GM21737 (cell line): ENCODE data around the gene NSMF.

Experiments used
- ATAC-seq: cut with Tn5 transposase; IDR thresholded peaks from one replicate; pipeline ENCODE4 v1.9.1; 2021; ENCODE audit warnings: mild to moderate bottlenecking, moderate library complexity; ENCODE audit not compliant: unreplicated experiment

NSMF gene

GRCh38 chr9:137434498-137435380, 24.4 kb downstream of the NSMF start:
- ATAC-seq: no peak

GRCh38 chr9:137433916-137434431, 25.2 kb downstream of the NSMF start:
- ATAC-seq: no peak

GRCh38 chr9:137433349-137433915, 25.7 kb downstream of the NSMF start:
- ATAC-seq: no peak

- ATAC-seq: no peak
Observed at GRCh38 chr9:137432687-137433348, 26.3 kb downstream of the NSMF start.

DNA sequence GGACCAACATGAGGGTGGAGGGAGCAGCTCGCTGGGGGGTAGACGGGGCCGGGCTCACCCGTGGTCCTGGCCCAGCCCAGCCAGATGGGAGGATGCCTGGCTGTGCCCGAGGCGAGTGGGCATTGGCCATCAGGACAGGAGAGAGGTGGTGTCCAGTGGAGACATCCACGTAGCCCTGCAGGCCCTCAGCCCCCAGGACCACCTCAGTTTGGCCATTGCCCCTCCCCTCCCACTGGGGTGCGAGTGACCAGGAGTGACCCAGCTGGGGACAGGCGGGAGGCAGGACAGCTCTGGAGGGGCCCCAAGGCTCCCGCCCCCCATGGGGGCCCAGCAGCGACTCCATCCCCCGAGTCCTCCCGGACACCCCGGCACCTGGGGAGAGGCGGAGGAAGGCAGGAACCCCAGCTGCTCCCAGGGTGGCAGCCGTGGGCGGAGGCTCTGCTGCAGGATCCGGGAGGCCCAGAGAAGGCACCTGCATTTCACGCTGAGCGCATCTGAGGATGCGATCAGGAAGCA, 27.7 kb downstream of the NSMF start:
- ATAC-seq: no peak

- no peak for ATAC-seq
Observed at GRCh38 chr9:137430723-137431415, 28.3 kb downstream of the NSMF start.

DNA sequence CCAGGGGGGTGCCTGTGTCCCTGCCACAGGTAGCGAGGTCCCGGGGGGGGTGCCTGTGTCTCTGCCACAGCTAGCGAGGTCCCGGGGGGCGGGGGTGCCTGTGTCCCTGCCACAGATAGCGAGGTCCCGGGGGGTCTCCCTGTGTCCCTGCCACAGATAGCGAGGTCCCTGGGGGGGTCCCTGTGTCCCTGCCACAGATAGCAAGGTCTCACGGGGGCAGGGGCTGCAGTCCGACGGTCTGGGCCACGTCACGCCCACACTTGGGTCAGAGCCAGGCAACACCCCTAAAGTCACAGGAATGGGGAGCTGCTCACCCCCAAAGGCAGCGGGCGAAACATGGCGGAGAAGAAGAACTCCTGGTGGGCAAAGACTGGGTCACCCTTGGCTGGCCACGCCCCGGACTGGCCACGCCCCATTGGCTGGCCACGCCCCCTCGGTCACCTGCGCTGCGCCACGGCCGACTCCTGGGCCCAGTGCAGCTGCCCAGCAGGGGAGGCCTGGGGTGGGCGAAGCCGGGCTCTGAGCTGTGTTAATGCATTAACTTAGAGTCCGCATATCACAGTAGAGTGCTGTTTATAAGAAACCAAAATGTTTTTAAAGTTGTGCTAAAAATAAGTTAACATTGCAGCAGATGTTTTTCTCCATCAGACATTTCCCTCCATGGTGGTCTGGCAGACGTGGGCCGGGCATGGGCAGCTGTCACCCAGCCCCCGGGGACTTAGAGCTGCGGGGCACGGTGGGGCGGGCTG, 29.0 kb downstream of the NSMF start:
- no peak for ATAC-seq

DNA sequence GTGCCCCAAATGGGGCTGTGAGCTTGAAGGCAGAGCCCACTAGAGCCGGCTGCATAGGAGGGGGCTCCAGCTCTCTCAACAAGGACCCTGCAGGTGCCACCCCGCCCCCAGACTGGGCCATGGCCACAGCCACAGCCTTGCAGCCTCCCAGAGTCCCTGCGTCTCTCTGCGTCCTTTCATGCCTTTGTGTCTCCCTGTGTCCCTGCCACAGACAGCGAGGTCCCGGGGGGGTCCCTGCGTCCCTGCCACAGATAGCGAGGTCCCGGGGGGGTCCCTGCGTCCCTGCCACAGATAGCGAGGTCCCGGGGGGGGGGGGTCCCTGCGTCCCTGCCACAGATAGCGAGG, 29.6 kb downstream of the NSMF start:
- no peak for ATAC-seq

GRCh38 chr9:137428841-137429545, 30.1 kb downstream of the NSMF start:
- no peak for ATAC-seq

- ATAC-seq: no peak
Observed at GRCh38 chr9:137428311-137428630, 30.9 kb downstream of the NSMF start.

DNA sequence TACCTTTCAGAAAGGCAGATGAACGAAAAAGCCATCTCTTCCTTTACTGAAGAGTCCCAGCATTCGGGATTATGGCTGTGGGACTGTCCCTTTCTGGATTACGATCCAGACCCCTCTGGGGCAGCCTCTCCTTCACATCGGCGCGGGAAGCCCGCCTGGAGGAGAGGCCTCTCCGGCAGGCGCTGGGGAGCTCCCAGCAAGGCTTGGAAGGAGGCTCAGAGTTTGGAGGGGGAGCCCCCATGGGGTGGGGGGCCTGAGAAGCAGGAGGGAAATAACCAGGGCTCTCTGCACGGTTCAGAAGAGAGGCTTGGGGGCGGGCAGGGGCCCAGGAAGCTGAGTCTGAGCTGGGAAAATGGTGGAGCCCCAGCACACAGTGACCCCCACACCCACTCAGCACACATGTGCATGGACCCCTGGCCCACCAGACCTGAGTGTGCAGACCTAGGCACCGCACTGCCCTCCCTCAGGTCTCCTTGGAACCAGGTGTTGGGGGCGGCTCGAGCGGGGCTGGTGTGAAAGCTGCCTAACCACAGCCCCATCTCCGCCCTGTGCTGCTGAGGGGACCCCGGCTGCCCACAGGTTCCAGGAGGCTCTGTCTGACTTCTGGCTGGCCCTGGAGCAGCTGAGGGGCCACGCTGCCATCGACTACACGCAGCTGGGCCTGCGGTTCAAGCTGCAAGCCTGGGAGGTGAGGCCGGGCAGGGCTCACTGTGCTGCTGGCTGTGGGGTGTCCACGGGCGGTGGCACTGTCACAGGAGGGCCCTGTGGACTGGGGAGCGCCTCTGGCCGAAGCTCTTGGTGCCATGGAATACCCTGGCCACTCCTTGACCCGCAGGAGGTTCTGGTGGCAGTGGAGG, 31.5 kb downstream of the NSMF start:
- ATAC-seq: no peak

DNA sequence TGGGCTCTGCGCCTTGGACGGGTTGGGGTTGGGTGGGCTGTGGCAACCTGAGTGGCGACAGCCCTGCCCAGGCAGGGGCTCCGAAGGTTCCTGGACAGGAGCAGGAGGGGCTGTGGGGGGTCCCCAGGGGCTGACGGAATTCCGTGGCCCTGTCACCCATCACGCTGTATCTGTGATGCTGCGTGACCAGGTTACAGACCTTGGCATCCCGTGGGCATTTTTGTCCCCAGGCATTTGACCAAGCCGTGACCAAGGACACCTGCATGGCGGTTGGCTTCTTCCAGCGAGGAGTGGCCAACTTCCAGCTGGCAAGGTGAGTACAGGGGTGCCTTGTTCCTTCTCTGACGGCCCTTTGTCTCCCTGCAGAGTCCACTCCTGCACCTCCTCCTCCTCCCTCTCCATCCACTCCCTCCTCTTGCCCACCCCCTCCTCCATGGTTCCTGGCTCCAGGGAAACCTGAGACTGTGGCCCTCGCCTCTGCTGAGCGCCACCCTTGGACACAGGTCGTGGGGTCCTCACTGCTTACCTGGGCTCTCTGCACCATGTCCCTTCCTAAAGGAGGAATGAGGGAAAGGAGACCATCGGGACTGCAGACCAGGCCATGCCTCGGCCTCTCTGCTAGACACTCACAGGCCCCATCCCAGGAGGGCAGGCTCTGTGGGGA, 33.0 kb downstream of the NSMF start:
- no peak for ATAC-seq

- peak; percentile 9 for ATAC-seq
Observed at GRCh38 chr9:137423514-137424291, 35.4 kb downstream of the NSMF start.

GRCh38 chr9:137422604-137423513, 36.3 kb downstream of the NSMF start, which contains the start of the genes EXD3 and NOXA1:
TSS of gene EXD3 (minus strand) at chr9:137423162. CDS start at chr9:137395357, 27,805 bp downstream.
TSS of gene NOXA1 (plus strand) at chr9:137423393. CDS start at chr9:137423530, 137 bp downstream.
- ATAC-seq: peak; percentile 86

- ATAC-seq: no peak
Observed at GRCh38 chr9:137421838-137422603, 37.1 kb downstream of the NSMF start.
